SU-DHL-6 (cell line): Measurements from ENCODE around the gene BRSK2.

Source experiments
- EZH2phosphoT487 ChIP-seq: fragments of 200-600 bp; sonication (generic), shearing (Covaris generic); conservative IDR thresholded peaks from 2 replicates; pipeline ENCODE4 v1.6.1; 2018; ENCODE audit warnings: mild to moderate bottlenecking, antibody characterized with exemption, low read length, moderate library complexity, mixed read lengths
- TF ChIP-seq, protein P1 (sequence below): fragments of 200-600 bp; sonication (generic); IDR thresholded peaks from one replicate; pipeline ENCODE4 v1.5.1; 2017; ENCODE audit warnings: antibody characterized with exemption, mild to moderate bottlenecking, low read length, moderate library complexity; ENCODE audit not compliant: insufficient read depth, poor library complexity, severe bottlenecking

DNA sequence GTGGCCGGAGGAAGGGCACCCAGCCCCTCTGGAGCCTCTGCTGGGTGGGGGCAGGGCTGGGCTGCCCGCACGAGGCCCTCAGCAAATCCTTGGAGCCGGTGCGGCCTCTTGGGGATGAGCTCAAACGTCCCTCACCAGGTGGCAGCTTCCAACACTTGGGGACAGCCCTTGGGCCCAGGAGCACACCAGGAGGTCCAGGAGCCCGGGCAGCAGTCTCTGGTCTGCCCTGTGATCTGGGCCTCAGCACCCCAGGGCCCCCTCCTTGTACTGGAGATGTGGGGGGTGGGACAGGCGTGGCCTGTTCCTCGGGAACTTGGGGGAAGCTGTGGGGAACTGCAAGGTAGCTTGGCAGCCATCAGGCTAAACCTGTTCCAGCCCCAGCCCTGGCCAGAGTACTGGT lies 56.9 kb downstream of the BRSK2 start:
- TF ChIP-seq, protein P1, sequence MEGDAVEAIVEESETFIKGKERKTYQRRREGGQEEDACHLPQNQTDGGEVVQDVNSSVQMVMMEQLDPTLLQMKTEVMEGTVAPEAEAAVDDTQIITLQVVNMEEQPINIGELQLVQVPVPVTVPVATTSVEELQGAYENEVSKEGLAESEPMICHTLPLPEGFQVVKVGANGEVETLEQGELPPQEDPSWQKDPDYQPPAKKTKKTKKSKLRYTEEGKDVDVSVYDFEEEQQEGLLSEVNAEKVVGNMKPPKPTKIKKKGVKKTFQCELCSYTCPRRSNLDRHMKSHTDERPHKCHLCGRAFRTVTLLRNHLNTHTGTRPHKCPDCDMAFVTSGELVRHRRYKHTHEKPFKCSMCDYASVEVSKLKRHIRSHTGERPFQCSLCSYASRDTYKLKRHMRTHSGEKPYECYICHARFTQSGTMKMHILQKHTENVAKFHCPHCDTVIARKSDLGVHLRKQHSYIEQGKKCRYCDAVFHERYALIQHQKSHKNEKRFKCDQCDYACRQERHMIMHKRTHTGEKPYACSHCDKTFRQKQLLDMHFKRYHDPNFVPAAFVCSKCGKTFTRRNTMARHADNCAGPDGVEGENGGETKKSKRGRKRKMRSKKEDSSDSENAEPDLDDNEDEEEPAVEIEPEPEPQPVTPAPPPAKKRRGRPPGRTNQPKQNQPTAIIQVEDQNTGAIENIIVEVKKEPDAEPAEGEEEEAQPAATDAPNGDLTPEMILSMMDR: no peak
- TF ChIP-seq EZH2phosphoT487: no peak
